Epithelial cell of esophagus (primary cell): ENCODE results near the gene C8B.

Experiments
- DNase-seq: peaks from one replicate; pipeline ENCODE4 v3.0.0; 2010; ENCODE audit warnings: low read depth
- H3K4me3 ChIP-seq: 2 replicates; pipeline ENCODE4 v1.5.1; 2011; ENCODE audit warnings: mild to moderate bottlenecking, low read length, control low read depth
- TF ChIP-seq, protein P1 (sequence below): IDR thresholded peaks from 2 replicates; pipeline ENCODE4 v1.5.1; 2011; ENCODE audit warnings: low read depth, mild to moderate bottlenecking, low read length, control low read depth, inconsistent platforms; ENCODE audit not compliant: insufficient read depth; ENCODE audit errors: missing control alignments

The C8B gene

DNA sequence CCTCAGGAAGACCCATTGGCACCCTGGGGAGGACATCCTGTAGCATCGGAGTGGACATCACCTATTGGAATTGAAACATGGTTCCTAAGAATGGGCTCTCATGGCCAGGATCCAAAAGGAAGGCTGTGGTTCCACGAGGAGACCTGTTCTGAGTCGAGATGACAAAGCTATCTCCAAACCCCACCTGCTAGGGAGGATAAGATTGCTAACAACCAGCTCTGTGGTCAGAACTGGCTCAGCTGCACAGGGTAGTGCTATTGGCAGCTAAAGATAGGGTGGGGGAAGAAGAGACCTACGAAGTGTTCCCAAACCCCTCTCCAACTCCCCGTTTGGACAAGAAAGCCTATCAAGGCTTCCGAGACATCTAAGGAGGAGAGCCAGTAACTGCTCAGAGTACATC is 17.7 kb upstream of the C8B start:
- DNase-seq = no peak
- no peak overlapping the region for H3K4me3 ChIP-seq
- TF ChIP-seq, protein P1, sequence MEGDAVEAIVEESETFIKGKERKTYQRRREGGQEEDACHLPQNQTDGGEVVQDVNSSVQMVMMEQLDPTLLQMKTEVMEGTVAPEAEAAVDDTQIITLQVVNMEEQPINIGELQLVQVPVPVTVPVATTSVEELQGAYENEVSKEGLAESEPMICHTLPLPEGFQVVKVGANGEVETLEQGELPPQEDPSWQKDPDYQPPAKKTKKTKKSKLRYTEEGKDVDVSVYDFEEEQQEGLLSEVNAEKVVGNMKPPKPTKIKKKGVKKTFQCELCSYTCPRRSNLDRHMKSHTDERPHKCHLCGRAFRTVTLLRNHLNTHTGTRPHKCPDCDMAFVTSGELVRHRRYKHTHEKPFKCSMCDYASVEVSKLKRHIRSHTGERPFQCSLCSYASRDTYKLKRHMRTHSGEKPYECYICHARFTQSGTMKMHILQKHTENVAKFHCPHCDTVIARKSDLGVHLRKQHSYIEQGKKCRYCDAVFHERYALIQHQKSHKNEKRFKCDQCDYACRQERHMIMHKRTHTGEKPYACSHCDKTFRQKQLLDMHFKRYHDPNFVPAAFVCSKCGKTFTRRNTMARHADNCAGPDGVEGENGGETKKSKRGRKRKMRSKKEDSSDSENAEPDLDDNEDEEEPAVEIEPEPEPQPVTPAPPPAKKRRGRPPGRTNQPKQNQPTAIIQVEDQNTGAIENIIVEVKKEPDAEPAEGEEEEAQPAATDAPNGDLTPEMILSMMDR = no peak

DNA sequence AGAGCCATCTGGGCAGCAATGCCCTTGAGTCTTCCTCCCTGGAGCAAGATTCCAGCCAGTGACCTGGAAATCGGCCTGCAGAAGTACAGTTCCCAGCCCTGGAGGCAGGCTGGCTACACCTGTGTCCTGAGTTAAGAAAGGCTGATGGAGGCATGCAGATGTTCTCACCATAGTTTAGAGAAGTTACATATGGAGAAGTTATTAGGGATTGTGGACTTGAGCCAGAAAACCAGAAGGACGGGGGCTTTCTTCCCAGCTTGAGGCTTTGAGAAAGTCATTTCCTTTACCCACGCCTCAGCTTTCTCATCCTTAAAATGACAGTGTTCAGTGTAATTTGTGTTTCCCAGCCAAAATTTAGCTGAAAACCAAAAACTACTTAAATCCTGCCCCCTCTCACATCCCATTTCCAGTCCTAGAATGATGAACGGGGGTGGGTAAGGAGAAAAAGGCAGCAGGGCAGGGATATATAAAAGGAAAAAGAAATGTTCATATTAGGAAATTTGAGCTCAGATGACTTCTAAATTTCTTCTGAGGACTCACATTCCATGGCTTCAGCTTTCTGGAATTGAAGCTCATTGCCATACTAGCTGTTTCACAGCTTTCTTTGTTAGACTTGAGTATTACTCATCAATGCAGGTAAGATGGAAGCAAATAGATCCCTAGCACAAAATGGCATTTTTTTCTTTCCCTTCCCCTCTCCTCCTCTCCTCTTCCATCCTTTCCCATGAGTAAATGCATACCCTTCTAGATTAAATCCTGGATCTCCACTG is 14.4 kb upstream of the C8B start:
- H3K4me3 ChIP-seq = no peak overlapping the region
- no peak for DNase-seq
- TF ChIP-seq, protein P1 = no peak

DNA sequence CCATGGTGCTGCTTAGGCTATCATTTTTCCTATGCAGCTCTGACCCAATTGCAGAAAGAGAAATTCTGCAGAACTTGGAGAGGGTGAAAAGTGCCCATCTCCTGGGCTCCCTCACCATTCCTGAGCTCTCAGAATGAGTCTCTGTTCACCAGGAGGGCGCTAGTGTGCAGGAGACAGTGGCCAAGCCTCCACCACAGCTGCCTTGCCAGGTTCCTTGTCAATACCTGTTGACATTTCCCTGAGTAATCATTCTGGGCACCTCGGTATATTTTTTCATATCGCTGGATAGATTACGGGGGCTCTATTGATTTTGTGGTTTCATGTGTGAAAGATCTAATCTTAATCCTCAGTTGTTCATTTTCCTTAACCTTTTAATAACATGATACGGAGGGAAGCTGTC is 13.0 kb upstream of the C8B start:
- TF ChIP-seq, protein P1 = no peak
- DNase-seq = no peak
- H3K4me3 ChIP-seq = no peak overlapping the region

DNA sequence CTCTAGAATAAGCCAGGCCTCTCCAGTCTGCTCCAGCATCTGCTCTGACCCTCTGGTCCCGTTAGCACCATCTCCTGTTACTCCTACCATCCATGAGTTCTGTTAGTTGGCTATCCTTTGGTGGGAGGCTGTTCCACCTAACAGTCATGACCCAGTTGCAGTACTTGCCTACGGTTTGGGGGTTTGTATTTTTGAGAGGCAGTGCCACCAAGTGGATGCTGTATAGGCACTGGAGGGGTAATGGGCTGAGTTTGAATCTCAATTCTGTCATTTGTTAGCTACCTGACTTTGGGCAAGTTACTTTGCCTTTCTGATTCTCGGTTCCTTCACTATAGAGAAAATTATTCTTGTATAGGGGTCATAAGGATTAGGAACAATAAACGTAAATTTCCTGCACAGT is 12.1 kb upstream of the C8B start:
- no peak for DNase-seq
- H3K4me3 ChIP-seq = no peak overlapping the region
- TF ChIP-seq, protein P1 = no peak

DNA sequence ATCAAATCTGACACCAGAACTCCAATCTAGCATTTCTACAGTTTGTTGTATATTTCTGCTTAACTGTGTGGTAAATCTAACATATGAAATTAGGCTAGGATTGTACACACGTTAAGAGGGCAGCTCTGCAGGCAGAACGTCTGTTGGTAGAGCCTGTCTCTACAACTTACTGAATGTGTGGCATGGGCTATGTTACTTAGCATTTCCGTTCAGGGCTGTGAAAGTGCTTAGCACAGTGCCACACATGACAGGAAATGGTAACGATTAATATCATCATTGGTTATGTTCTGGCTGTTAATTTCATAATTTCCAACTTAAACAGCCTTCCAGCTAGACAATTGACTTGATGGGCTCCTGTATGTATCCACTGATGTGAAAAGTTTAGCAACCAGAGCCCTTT is 9.6 kb upstream of the C8B start:
- no peak overlapping the region for H3K4me3 ChIP-seq
- TF ChIP-seq, protein P1 = no peak
- DNase-seq = no peak

DNA sequence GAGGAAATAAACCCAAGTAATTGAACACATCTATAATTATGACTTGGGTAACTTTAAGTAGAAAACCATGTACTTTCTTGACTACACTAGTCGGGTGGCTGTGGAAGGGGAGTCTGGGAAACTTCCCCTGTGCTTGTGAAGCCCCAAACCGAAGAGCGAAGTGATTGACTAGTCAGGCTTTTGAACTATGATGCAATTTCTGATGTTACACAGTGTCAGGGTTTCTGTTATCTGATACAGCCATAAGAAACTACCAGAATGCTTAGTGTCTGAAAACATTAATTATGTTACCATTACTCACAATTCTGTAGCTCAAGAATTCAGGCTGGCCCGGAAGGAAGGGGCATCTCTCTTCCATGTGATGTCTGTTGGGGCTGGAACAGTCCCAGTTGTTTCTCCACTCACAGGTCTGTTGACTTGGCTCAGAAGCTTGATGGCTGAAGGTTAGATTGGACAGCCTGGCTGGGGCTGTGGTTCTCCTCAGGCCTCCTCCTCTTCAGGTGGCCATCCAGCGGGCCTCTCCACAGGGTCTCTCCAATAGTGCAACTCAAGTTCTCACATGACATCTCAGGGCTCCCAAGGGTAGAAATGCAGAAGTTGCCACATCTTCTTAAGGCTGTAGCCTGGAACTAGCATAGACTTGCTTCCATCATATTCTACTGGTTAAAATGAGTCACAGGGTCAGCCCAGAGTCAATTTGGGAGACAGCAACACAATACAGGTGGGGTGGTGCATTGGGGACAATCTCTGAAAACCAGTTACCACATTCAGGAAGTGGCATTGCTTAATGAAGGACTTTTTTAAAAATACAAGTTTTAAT is 8.3 kb upstream of the C8B start:
- TF ChIP-seq, protein P1 = no peak
- no peak overlapping the region for H3K4me3 ChIP-seq
- peak; percentile 66 for DNase-seq
